Right ventricle myocardium superior (tissue), 1 donor: Measurements from ENCODE around the gene AGAP5. TPM values are rescaled to one million over a fixed set of nuclear protein-coding genes. Genes with fewer than 3 reads are reported as not detected.

ENCODE experiments used
- ATAC-seq: fragments of 200-7000 bp; cut with Tn5 transposase; one replicate; pipeline ENCODE4 v1.9.1; 2020; ENCODE audit warnings: mild to moderate bottlenecking; ENCODE audit not compliant: poor library complexity
- DNase-seq: peaks from one replicate; pipeline ENCODE4 v3.0.0-alpha.2; 2020
- intact Hi-C: fragments of 100-400 bp; cut with DNase I; formaldehyde crosslinking; loops from one replicate; pipeline ENCODE4 v1.11.2; 2022
- total RNA-seq: library from RNA; stranded (reverse); fragmentation: NEBNext Ultra II Directional; extraction: Animal tissue kit (Norgen Biotek cat#: 25700); gene quantifications from one replicate; pipeline ENCODE4 v1.2.1, GENCODE V29; 2021
- donor health status: DM: no; HTN: yes; CAD: no; lungs with severe emphysema.

Gene AGAP5
- total RNA-seq, 1 donor from 2014 or later: 3.5 TPM

DNA sequence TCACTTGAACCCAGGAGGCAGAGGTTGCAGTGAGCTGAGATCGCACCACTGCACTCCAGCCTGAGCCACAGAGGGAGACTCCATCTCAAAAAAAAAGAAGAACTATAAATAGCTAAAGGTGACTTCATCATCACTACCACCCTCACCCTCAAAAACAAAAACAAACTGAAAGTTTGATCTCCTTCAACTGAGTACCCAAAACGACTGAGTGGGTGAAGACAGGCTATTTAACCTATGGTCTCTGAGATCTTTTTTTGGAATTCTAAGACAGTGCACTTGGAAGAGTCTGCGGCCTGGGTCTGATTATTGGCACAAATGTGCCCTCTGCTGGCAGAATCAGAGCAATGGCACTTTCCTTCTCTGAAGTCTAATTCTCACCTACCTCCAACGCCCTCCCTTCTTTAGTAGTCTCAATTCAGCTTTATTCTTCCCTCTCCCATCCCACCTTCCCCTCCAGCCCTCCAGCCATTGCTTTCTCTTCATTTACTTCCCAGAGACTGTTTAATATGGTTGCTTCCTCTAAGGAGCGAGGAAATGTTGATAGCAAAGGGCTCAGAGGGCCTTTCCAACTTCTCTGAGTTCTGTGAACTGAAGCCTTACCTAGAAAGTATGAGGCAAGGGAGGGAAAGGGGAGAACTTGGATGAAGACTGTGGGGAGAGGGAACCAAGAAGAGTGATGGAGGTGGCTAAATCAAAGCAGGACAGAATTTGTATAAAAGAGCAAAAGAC, 53.7 kb downstream of the AGAP5 start:
- ATAC-seq: peak; percentile 40
- intact Hi-C loops: no loop called here
- DNase-seq: no peak

- DNase-seq: no peak
- intact Hi-C loops: loop anchor here (2.0 kb wide), 1 partner anchor 115 kb away; no protein-coding TSS in a partner anchor
Observed at GRCh38 chr10:73643362-73643761, 54.5 kb downstream of the AGAP5 start.

DNA sequence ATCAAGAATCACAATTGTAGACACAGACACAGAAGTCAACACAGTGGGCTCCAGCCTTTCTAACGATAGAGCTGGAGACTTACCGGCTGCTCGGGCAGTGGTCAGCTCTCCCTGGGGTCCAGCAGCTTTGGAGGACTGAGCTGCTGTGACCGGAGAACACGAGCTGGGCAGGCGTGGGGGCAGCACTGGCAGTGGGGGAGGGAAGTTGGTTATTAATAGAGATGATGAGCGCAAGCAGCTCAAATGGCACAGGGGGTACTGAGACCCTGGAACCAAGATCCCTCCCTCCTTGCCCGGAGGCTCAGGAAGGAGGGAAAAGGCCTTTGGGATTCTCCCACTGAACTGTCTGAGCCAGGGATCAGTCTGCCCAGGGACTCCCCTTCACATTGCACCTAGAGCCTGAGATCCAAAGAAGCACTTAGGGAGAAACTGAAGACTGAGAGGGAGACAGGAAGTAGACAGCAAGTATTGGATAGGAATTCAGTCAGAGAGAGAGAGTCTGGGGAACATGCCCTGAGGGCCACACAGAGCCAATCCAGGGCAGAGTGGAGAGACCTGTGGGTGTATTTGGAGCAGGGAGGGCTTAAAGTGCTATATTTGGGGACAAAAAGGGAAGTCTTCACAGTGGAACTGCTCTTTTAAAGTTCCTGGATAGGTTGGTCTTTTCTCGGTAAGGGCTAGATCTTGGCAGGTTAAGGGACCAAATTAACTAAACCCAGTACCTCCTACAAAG, 56.4 kb downstream of the AGAP5 start, which contains the start of gene MYOZ1:
Gene MYOZ1, minus strand, starts transcription at position 147 of the 733 bp plus-strand sequence. CDS start 1,457 bp downstream, outside the sequence.
- DNase-seq: no peak
- no peak for ATAC-seq
- intact Hi-C loops: loop anchor here (2.0 kb wide), 1 partner anchor 113 kb away; no protein-coding TSS in a partner anchor

More at GRCh38 chr10:73643362-73643761, 54.5 kb downstream of the AGAP5 start:
- ATAC-seq: no peak

DNA sequence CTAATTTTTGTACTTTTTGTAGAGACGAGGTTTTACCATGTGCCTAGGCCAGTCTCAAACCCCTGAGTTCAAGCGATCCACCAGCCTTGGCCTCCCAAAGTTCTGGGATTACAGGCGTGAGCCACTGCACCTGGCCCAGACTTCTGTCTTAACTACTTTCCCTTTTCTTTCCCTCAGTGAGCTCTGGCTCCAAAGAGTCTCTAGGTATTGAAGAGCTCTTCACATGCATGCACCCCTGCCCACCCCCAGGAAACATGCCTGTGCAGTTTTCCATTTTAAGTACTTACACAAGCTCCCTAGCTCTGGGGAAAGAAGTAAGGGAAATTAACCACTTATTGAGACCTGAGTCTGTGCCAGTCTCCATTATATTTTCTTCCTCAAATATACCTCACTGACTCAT, 58.6 kb downstream of the AGAP5 start:
- no peak for DNase-seq
- no peak for ATAC-seq
- intact Hi-C loops: no loop called here

DNA sequence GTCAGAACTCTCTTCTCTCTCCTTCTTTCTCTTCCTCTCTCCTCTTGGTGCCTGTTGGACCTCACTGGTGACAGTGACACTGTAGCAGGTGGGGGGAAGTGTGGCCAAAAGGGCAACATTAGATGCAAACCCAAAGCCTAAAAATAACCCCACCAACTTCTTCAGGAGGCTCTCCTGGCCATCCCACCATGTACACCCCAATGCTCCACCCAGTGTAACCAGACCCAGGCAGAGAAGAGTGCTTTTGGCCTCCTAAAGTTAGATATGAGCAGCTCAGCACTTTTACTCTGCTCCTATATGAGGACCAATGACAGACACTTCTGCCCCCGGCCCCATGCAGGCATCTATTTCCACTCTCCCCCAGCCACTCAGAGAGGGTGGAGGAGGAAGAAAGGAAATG, 62.1 kb downstream of the AGAP5 start:
- intact Hi-C loops: no loop called here
- ATAC-seq: no peak
- DNase-seq: no peak

DNA sequence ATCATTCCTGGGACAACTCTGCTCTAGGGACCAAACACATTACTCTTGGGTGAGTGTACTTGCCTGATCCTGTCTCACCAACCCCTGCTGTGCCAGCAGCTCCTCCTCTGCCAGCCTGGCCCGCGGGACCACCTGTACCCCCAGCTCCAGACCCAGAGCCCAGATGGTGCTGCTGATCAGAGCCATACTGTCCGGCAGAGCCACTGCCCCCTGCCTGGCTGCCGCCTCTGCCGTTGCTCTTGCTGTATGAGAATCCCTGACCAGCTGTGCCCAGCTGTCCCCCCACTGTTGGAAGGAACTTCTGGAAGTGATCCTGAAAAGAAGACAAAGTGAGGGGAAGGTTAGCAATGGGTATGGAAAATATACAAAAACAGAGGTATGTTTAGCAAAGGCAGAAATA, 63.5 kb downstream of the AGAP5 start:
- no peak for ATAC-seq
- intact Hi-C loops: no loop called here
- DNase-seq: no peak

DNA sequence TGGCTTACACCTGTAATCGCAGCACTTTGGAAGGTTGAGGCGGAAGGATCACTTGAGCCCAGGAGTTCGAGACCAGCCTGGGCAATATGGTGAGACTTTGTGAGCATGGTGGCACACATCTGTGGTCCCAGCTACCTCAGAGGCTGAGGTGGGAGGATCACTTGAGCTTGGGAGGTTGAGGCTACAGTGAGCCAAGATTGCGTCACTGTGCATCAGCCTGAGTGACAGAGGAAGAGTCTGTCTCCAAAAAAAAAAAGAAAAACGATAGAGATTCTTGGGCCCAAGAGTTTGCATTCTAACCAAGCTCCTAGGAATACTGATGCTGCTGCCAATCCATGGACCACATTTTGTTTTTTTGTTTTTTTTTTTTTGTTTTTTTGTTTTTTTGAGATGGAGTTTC, 68.7 kb downstream of the AGAP5 start:
- DNase-seq: no peak
- ATAC-seq: no peak
- intact Hi-C loops: no loop called here

GRCh38 chr10:73628405-73628804, 69.5 kb downstream of the AGAP5 start:
- DNase-seq: no peak
- no peak for ATAC-seq
- intact Hi-C loops: no loop called here

DNA sequence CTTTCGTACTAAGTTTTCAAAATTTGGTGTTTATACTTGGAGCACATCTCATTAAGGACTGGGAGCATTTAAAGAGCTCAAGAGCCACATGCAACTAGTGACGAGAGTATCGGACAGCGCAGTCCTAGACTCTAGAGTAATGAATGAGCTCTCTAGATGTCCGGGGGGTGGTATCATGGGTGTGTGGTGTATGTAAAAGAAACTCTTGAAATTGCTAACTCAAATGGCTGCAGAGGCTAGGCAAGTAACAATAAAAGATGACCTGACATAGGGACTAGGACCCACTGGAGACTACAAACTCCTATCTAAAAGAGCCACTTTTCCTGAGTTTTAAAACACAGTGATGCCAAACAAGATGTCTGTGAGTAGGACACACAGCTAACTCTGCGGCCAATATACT, 70.6 kb downstream of the AGAP5 start:
- ATAC-seq: no peak
- intact Hi-C loops: no loop called here
- DNase-seq: no peak

DNA sequence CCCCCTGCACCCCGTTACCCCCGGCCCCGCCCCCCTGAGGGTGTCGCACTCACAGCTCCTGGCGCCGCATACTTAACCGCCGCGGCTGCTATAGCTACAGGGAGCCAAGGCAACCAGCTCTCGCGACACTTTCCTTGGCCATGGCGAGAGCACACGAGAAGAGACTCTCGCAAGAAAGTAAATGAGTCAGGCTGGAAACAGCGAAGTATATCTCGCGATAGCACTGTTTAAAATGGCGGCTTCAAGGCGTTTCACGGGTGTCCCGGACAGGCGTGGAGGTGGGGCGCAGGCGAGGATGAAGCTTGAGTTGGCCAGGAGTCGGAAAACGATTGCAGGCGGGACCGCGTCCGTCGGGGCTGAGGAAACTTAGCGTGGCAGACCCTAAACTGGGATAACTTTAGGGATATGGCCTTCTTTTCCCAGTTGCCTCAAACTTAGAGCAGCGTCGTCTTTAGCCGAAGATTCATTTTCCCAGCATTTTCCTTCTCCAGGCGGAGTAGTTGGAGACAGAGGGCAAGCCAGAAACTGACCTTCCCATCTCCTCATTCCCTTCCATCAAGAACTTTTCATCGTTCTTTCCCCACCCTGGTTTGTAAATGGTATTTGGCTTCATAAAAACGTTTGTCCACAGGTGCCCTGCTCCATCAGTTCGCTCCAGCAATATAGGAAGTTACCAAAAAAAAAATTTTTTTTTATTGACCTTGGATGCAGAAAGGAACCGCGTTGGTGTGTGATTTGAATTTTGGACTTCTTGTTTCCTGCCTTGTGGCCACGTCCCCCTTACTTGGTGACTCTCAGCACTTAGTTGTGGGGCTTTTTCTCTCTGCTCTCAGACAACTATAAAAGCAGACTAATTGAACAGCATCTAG, 71.8 kb downstream of the AGAP5 start:
- DNase-seq (peak; percentile 96), ATAC-seq (peak; percentile 98)
- intact Hi-C loops: no loop called here

- ATAC-seq (peak; percentile 55), DNase-seq (peak; percentile 54)
- intact Hi-C loops: no loop called here
Observed at GRCh38 chr10:73625004-73625883, 72.7 kb downstream of the AGAP5 start.

Other genes with a start within 250 kb of the AGAP5 start
- 64.1 TPM for gene PPP3CB, start 202.1 kb downstream of the AGAP5 start, total RNA-seq
- 22.5 TPM for gene USP54, start 106.8 kb downstream of the AGAP5 start, total RNA-seq
- gene MYOZ1, start 56.6 kb downstream of the AGAP5 start, total RNA-seq: 0.38 TPM
- gene SYNPO2L, start 42.1 kb downstream of the AGAP5 start, total RNA-seq: 213 TPM
- gene SEC24C, start 46.3 kb upstream of the AGAP5 start, total RNA-seq: 42.3 TPM
- gene CHCHD1, start 83.9 kb upstream of the AGAP5 start, total RNA-seq: 28.0 TPM
- 40.3 TPM for gene ZSWIM8, start 87.5 kb upstream of the AGAP5 start, total RNA-seq
- 10.4 TPM for gene NDST2, start 113.5 kb upstream of the AGAP5 start, total RNA-seq
- 11.2 TPM for gene CAMK2G, start 176.4 kb upstream of the AGAP5 start, total RNA-seq
- 7.5 TPM for gene PLAU, start 213.0 kb upstream of the AGAP5 start, total RNA-seq